Heart left ventricle (tissue), 13 donors: Measurements from ENCODE around the gene MCAM.

ENCODE experiments used
- CTCF ChIP-seq, 12 donors: fragments of 200-600 bp; sonication (generic) in 4 of 12; IDR thresholded peaks; one replicate each; pipeline versions ENCODE4 v1.5.0 to v1.8.0; 2018 to 2022; ENCODE audit warnings: antibody characterized with exemption in 12 of 12, mild to moderate bottlenecking in 5 of 12
- POLR2A ChIP-seq, 2 donors: fragments of 450-650 bp; IDR thresholded peaks; one replicate each; pipeline ENCODE4 v1.6.1; 2017; ENCODE audit warnings: antibody characterized with exemption in 2 of 2, mild to moderate bottlenecking in 2 of 2, moderate library complexity in 2 of 2
- donor health status: ischemic (EF 13 %, LVEDD 7.1; RV severe dilation, severe dysfunction).
- donor health status: DM: no; HTN: yes; CAD: no.
- donor health status: DM: no; HTN: no; CAD: no.
- donor health status: ischemic (EF 25% LVEDD 6.9; RV normal size, moderate dysfunction).
- donor health status: ischemic (EF 25% LVEDD 5.7; RV mildly dilated, moderate dysfunction).
- donor health status: ischemic (EF 35%, LVEDD 5.7; RV mildly dilated, moderate dysfunction).
- donor health status: nonischemic (EF 11% LVEDD 7.7; RV severe dilation, severe dysfunction).
- donor health status: DM: yes; HTN: yes; CAD: no.
- donor health status: PGD.
- donor health status: ischemic (EF 29% LVEDD 5.4; RV normal size, mild dysfunction).
- donor health status: nonischemic (EF 23%, LVEDD 6.1; RV moderate dilation, normal function).

- no peak for TF ChIP-seq CTCF (IDR thresholded peaks at IDR 0.05)
- TF ChIP-seq POLR2A (IDR thresholded peaks at IDR 0.05): no peak
These were observed 16.5 kb downstream of the MCAM start for GRCh38 chr11:119300198-119300964.
